D721Med (cell line): Measurements from ENCODE around the gene LGALS7B.
"Not testable (repeated sequence)": the region's sequence is repeated elsewhere in the genome, so short reads cannot be mapped to it uniquely, and the experiment has no call there.

Experiments used
- DNase-seq: peaks from one replicate; pipeline ENCODE4 v3.0.0; 2011; ENCODE audit warnings: low spot score; ENCODE audit not compliant: insufficient read length
- FAIRE-seq: peaks from 2 replicates; lab custom pipeline; 2011; peaks lifted over from hg19 to GRCh38; lab: Jason Lieb, UNC
- TF ChIP-seq, protein P1 (sequence below): IDR thresholded peaks from 2 replicates; pipeline ENCODE4 v1.5.1; 2012; ENCODE audit warnings: mild to moderate bottlenecking, control low read depth; ENCODE audit not compliant: insufficient read depth; ENCODE audit errors: missing control alignments

LGALS7B gene

DNA sequence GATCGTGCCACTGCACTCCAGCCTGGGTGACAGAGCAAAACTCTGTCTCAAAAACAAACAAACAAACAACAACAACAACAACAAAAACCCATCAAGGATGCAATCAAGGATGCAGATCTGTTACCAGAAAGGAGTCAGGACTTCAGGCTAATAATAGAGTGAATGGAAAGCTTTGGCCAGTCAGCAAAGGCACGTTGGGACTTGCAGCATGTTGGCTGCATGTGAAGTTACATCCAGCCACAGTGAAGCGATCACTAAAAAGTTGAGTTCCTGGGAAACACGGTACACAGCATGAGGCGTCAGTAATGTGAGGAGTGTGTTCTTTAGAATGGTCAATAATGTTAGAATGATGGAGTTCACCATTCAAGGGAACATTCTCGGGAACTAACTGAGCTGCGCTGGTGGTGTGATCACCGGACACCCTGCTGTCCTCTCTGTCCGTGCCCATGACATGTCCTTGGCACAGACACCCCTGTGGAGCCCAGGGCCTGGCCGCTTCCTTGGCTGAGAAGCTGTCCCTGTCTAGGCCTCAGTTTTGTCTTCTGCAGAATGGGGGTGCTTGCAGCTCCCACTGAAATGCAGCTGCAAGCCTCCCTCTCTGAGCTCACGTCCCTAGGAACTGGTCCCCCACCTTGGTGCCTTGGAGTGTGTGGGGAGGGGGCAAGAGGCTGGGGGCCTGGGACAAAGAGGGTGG is 2.3 kb upstream of the LGALS7B start:
- FAIRE-seq (no peak), DNase-seq (no peak)
- TF ChIP-seq, protein P1, sequence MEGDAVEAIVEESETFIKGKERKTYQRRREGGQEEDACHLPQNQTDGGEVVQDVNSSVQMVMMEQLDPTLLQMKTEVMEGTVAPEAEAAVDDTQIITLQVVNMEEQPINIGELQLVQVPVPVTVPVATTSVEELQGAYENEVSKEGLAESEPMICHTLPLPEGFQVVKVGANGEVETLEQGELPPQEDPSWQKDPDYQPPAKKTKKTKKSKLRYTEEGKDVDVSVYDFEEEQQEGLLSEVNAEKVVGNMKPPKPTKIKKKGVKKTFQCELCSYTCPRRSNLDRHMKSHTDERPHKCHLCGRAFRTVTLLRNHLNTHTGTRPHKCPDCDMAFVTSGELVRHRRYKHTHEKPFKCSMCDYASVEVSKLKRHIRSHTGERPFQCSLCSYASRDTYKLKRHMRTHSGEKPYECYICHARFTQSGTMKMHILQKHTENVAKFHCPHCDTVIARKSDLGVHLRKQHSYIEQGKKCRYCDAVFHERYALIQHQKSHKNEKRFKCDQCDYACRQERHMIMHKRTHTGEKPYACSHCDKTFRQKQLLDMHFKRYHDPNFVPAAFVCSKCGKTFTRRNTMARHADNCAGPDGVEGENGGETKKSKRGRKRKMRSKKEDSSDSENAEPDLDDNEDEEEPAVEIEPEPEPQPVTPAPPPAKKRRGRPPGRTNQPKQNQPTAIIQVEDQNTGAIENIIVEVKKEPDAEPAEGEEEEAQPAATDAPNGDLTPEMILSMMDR, result no peak

DNA sequence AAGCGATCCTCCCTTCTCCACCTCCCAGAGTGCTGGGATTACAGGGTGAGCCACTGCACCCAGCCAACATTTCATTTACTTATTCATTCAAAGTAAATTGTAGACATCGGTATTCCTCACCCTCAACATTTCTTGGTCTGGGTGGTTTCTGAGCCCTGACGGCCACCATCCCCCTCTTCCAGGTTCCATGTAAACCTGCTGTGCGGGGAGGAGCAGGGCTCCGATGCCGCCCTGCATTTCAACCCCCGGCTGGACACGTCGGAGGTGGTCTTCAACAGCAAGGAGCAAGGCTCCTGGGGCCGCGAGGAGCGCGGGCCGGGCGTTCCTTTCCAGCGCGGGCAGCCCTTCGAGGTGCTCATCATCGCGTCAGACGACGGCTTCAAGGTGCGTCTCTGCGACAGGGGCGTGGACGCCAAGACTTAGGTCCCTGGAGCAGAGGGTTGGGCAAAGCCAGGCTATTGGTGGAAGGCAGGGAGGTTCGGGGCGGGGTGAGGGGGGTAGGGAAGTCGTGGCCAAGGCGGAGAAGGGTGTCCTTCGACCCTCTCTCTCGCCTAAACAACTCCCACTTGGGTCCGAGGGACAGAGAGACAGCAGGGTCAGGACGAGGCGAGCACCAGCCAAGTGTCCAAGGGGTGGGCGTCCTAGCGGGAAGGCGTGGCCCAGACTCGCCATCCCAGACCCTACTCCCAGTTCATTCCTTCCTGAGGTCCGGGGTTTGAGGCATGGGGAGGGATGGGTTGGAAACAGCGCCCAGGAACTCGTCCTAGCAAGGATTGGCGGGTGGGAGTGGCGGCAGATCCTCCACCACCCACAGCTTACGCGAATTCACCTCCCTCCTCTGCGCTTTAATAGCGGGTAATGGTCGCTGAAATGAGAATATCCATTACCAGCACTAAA is 1.8 kb downstream of the LGALS7B start:
- not testable (repeated sequence) for FAIRE-seq, DNase-seq

DNA sequence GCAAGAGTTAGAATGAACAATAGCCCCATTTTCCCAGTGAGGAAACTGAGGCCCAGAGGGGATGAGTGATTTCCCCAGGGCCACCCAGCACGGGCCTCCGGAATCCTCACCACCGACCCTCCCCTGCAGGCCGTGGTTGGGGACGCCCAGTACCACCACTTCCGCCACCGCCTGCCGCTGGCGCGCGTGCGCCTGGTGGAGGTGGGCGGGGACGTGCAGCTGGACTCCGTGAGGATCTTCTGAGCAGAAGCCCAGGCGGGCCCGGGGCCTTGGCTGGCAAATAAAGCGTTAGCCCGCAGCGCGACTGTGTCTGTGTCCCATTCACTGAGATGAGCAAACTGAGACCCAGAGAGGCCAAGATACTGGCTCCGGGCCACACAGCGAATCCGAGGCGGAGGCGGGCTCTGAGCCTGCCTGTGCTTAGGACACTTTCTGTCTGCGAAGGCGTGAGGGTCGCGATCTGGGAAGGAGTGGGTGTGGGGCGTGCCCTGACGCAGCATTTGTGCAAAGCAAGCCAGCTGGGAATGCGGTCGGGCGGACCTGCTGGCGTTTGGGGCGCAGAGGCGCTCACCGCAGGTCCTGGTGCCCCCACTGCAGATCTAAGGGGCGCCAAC is 2.6 kb downstream of the LGALS7B start:
- not testable (repeated sequence) for DNase-seq, FAIRE-seq

DNA sequence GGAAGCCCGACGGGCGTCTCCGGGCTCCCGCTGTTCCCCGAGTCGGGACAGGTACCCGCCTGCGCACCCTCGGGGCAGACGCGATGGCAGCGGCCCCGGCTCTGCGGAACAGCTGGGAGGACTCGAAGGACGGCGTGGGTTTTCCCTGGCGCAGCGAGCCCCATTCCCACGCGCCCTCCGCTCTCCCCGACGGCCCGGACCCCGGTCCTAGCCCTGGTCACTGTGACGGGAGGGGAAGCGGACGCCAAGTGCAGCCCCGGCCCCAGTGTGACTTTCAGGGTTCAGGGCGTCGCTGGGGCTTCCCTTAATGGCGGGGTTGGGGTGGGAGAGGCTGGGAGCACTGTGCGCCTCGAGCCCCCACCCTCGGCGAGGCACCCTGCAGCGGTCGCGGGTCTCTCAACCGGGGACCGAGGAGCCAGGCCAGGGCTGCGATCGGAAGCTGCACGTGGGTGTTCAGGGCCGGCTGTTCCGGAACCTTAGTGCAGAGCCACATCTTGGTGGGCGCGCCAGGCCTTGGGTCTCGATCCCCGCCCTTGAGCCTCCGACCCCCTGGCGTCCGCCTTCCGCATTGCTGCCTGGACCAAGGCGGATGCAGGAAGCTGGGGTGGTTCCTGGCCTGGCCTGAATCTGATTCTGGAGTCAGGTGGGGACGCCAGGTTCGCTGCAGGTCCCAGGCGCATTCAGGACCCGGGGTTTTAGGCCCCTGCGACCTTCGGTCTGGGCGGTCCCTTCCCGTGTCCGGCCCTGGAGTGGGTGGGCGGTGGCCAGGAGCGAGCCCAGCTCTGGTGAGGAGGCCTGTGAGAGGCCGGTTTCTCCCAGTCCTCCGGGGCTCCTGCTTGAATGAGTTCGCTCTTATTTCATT is 3.5 kb downstream of the LGALS7B start:
- TF ChIP-seq, protein P1, result no peak
- FAIRE-seq (no peak), DNase-seq (no peak)

DNA sequence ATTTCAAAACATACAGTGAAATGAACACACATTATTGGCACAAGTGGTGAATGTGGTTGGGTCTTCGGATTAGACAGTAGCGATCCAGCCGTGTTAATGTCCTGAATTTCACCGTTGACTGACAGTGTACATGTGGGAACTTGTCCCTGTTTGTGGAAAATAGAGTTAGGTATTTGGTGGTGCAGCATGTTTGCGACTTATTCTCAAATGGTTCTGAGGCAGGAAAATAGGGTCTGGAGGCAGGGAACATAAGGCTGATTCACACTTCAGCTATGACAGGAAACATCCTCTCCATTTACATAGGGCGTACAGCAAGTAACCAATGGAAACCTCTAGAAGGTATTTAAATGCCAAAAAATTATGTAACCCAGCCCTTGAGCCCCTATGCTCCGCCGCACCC is 4.2 kb downstream of the LGALS7B start:
- no peak for DNase-seq
- TF ChIP-seq, protein P1, result no peak
- no peak for FAIRE-seq

DNA sequence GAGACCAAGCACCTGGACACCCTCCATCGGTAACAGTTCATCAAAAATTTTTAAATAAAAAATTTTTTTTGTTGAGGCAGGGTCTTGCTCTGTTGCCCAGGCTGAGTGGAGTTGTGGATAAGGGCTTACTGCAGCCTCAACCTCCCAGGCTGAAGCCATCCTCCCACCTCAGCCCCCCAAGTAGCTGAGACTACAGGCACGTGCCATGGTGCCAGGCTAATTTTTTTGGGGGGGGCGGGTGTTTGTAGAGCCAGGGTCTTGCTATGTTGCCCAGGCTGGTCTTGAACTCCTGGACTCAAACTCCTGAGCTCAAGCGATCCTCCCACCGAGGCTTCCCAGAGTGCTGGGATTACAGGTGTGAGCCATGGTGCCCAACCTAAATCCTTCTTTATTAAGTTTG is 4.7 kb downstream of the LGALS7B start:
- FAIRE-seq, result no peak
- TF ChIP-seq, protein P1, result no peak

DNA sequence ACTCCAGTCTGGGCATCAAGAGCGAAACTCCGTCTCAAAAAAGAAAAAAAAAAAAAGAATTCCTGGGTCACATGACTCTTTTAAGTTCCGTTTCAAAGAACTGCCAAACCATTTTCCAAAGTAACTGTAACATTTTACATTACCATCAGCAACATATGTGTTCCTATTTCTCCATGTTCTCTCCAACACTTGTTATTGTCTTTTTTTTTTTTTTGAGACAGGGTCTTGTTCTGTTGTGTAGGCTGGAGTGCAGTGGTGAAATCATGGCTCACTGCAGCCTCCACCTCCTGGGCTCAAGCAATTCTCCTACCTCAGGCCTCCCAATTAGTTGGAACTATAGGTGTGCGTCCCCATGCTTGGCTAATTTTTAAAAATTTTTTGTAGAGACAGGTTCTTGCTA is 6.5 kb downstream of the LGALS7B start:
- DNase-seq (no peak), FAIRE-seq (no peak)
- TF ChIP-seq, protein P1, result no peak

More for the DNA sequence above, 4.7 kb downstream of the LGALS7B start:
- DNase-seq, result no peak
